IMR-90 (cell line): ENCODE measurements around the gene BMP2K. TPM values are rescaled to one million over a fixed set of nuclear protein-coding genes. Genes with fewer than 3 reads are reported as not detected.

ENCODE experiments used
- ATAC-seq: fragments of 200-7000 bp; cut with Tn5 transposase; 2 replicates; pipeline ENCODE4 v1.9.1; 2020; ENCODE audit warnings: low read depth, mild to moderate bottlenecking, moderate library complexity
- BruUV-seq: library from RNA; stranded (reverse); fragments of 400-500 nt; replicated peaks from 2 replicates; lab custom pipeline; 2021; lab: Mats Ljungman, UMichigan
- CTCF ChIA-PET: fragments of 300-600 bp; formaldehyde crosslinking; extraction: SDS; loops from one replicate; lab custom pipeline; 2021; ENCODE audit warnings: antibody characterized with exemption; lab: Yijun Ruan, JAX
- POLR2A ChIA-PET: fragments of 300-600 bp; sonication (Branson Sonifier 250); formaldehyde crosslinking; loops from one replicate; lab custom pipeline; 2022; ENCODE audit warnings: antibody characterized with exemption; ENCODE audit not compliant: unreplicated experiment; lab: Charles Lee
- DNase-seq: peaks from one replicate; pipeline ENCODE4 v3.0.0; 2013
- H2AFZ ChIP-seq: replicated peaks from 2 replicates; pipeline ENCODE3; 2013; ENCODE audit warnings: low read length, mild to moderate bottlenecking; ENCODE audit not compliant: poor library complexity
- H2AK5ac ChIP-seq: 2 replicates; pipeline ENCODE4 v1.6.1; 2013; ENCODE audit warnings: low read depth, low read length, inconsistent platforms
- H2AK9ac ChIP-seq: replicated peaks from 2 replicates; pipeline ENCODE3; 2013; ENCODE audit warnings: mild to moderate bottlenecking, low read depth, low read length, moderate library complexity; ENCODE audit not compliant: poor library complexity
- H2BK120ac ChIP-seq: 2 replicates; pipeline ENCODE4 v1.6.1; 2013; ENCODE audit warnings: low read depth, low read length, inconsistent platforms
- H2BK15ac ChIP-seq: 3 replicates; pipeline ENCODE4 v1.6.1; 2013; ENCODE audit warnings: low read depth, low read length, inconsistent platforms
- H2BK20ac ChIP-seq: 2 replicates; pipeline ENCODE4 v1.6.1; 2013; ENCODE audit warnings: low read depth, mild to moderate bottlenecking, inconsistent platforms, low read length, moderate library complexity
- H2BK5ac ChIP-seq: 2 replicates; pipeline ENCODE4 v1.6.1; 2013; ENCODE audit warnings: mild to moderate bottlenecking, low read depth, low read length, inconsistent platforms; ENCODE audit not compliant: poor library complexity, severe bottlenecking
- H3K14ac ChIP-seq: replicated peaks from 2 replicates; pipeline ENCODE4 v1.6.1; 2013; ENCODE audit warnings: low read depth, low read length, inconsistent platforms
- H3K18ac ChIP-seq: 2 replicates; pipeline ENCODE4 v1.6.1; 2013; ENCODE audit warnings: low read depth, low read length, control low read depth
- H3K23ac ChIP-seq: 2 replicates; pipeline ENCODE4 v1.6.1; 2013; ENCODE audit warnings: low read depth, low read length, inconsistent platforms
- H3K27ac ChIP-seq: 2 replicates; pipeline ENCODE4 v1.5.1; 2013; ENCODE audit warnings: mild to moderate bottlenecking, control low read depth, low read length; ENCODE audit not compliant: insufficient read depth
- H3K27me3 ChIP-seq: 2 replicates; pipeline ENCODE4 v1.6.1; 2013; ENCODE audit warnings: low read length; ENCODE audit not compliant: control insufficient read depth, insufficient read depth
- H3K36me3 ChIP-seq: 2 replicates; pipeline ENCODE4 v1.6.1; 2013; ENCODE audit warnings: low read length, mixed read lengths; ENCODE audit not compliant: control insufficient read depth, insufficient read depth
- H3K4ac ChIP-seq: 2 replicates; pipeline ENCODE4 v1.6.1; 2013; ENCODE audit warnings: low read depth, low read length, inconsistent platforms
- H3K4me1 ChIP-seq: 2 replicates; pipeline ENCODE4 v1.6.1; 2013; ENCODE audit warnings: low read length, mixed read lengths; ENCODE audit not compliant: control insufficient read depth, insufficient read depth
- H3K4me2 ChIP-seq: 2 replicates; pipeline ENCODE4 v1.6.1; 2013; ENCODE audit warnings: low read depth, mild to moderate bottlenecking, control low read depth, low read length, moderate library complexity
- H3K4me3 ChIP-seq: 2 replicates; pipeline ENCODE4 v1.5.1; 2013; ENCODE audit warnings: low read depth, mild to moderate bottlenecking, control low read depth, low read length, moderate library complexity; ENCODE audit not compliant: insufficient read depth
- H3K56ac ChIP-seq: 2 replicates; pipeline ENCODE4 v1.6.1; 2013; ENCODE audit warnings: low read length, inconsistent platforms; ENCODE audit not compliant: insufficient read depth; ENCODE audit errors: extremely low read depth
- H3K79me1 ChIP-seq, 2 experiments: 2 replicates each; pipeline ENCODE4 v1.6.1; 2013; ENCODE audit warnings: low read length in 2 of 2, inconsistent platforms in 1 of 2, low read depth in 1 of 2
- H3K9ac ChIP-seq: 2 replicates; pipeline ENCODE4 v1.6.1; 2013; ENCODE audit warnings: low read depth, low read length, control low read depth
- H3K9me1 ChIP-seq: 2 replicates; pipeline ENCODE4 v1.6.1; 2013; ENCODE audit warnings: low read length, inconsistent platforms; ENCODE audit not compliant: insufficient read depth
- H3K9me3 ChIP-seq: 2 replicates; pipeline ENCODE4 v1.6.1; 2013; ENCODE audit warnings: low read length; ENCODE audit not compliant: control insufficient read depth, insufficient read depth
- H4K20me1 ChIP-seq: 2 replicates; pipeline ENCODE4 v1.6.1; 2013; ENCODE audit warnings: low read length, inconsistent platforms; ENCODE audit not compliant: insufficient read depth
- H4K5ac ChIP-seq: 2 replicates; pipeline ENCODE4 v1.6.1; 2013; ENCODE audit warnings: mild to moderate bottlenecking, low read depth, low read length, control low read depth
- H4K8ac ChIP-seq, 2 experiments: 2 replicates each; pipeline ENCODE4 v1.6.1; 2013; ENCODE audit warnings: low read depth in 2 of 2, low read length in 2 of 2, control low read depth in 1 of 2, inconsistent platforms in 1 of 2
- H4K91ac ChIP-seq: 2 replicates; pipeline ENCODE4 v1.6.1; 2013; ENCODE audit warnings: low read depth, low read length, inconsistent platforms; ENCODE audit not compliant: insufficient read depth
- BHLHE40 ChIP-seq: fragments of 150-350 bp; IDR thresholded peaks from 2 replicates; pipeline ENCODE4 v1.6.1; 2016; ENCODE audit warnings: mild to moderate bottlenecking, low read depth, low read length
- RCOR1 ChIP-seq: IDR thresholded peaks from 2 replicates; pipeline ENCODE4 v1.6.1; 2012; ENCODE audit warnings: mild to moderate bottlenecking, low read length, improper control_type of control experiment; ENCODE audit not compliant: insufficient replicate concordance
- USF2 ChIP-seq: fragments of 150-350 bp; IDR thresholded peaks from 2 replicates; pipeline ENCODE4 v1.6.1; 2017; ENCODE audit warnings: mild to moderate bottlenecking, antibody characterized with exemption, low read length, low read depth
- WGBS, 2 experiments: methylation state at CpG; one replicate each; pipeline versions ENCODE4 v1.1.5 to v1.1.7; 2013; ENCODE audit warnings: missing lambda C conversion rate in 2 of 2; ENCODE audit not compliant: insufficient read length in 1 of 2; ENCODE audit errors: extremely low coverage in 2 of 2; 5-methylcytosine and 5-hydroxymethylcytosine counted together
- dilution Hi-C: fragments of 300-500 bp; cut with HindIII; formaldehyde crosslinking; loops from one replicate; pipeline ENCODE4 v1.14.3; 2018; ENCODE audit warnings: low sequenced_read_pairs; ENCODE audit not compliant: unreplicated experiment
- in situ Hi-C: fragments of 300-500 bp; cut with MboI; formaldehyde crosslinking; loops from 3 replicates; pipeline ENCODE4 v1.14.3; 2019; ENCODE audit warnings: low sequenced_read_pairs, inconsistent platforms, mixed read lengths
- intact Hi-C: fragments of 100-400 bp; cut with micrococcal nuclease; formaldehyde crosslinking; loops from 2 replicates; pipeline ENCODE4 v1.10.0; 2022
- polyA plus RNA-seq, 3 experiments: library from polyadenylated mRNA; depleted of rRNA; stranded (reverse); fragments of >200 nt; gene quantifications; 2 replicates each; pipeline ENCODE4 v1.2.3, GENCODE V29; 2012; ENCODE audit warnings: low replicate concordance in 1 of 3
- total RNA-seq: library from RNA; depleted of rRNA; stranded (reverse); fragments of >200 nt; gene quantifications from 2 replicates; pipeline ENCODE4 v1.2.3, GENCODE V29; 2012

The BMP2K gene
- total and polyA plus RNA-seq, 2 of the 4 experiments (the other 2 are of a cell fraction): 15.8 to 46.1 TPM

DNA sequence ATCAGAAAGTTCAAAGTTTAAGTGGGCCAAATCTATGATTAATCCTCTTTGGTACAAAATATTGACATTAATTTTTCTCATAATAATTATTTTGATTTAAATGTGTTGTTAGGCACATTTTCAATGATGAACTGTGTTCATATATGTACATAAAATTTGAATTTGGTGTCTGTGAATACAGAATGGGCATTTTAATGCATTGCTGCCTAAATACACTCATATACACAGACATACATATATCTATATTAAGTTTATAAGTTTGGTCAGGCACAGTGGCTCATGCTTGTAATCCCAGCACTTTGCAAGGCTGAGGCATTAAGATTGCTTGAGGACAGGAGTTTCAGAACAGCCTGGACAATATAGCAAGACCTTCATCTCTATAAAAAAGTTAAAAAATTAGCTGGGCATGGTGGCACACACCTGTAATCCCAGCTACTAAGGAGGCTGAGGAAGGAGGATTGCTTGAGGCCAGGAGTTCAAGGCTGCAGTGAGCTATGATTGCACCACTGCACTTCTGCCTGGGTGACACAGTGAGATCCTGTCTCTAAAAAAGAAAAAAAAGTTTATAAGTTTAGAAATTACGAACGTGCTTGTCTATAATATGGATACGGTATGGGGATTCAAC is 12.3 kb upstream of the BMP2K start:
- H3K79me1 ChIP-seq: 0 out of 4 replicates have a peak, but pooled peaks cover 0 to 3% of the 10 kb centered on the region in 2 experiments
- ATAC-seq: no peak
- H3K4me1 ChIP-seq: peaks cover 7% of the 10 kb centered on the region
- H3K4me2 ChIP-seq: no peak overlapping the region
- H2BK15ac ChIP-seq: no peak overlapping the region
- H3K56ac ChIP-seq: no peak overlapping the region
- no peak for DNase-seq
- POLR2A ChIA-PET: no interaction called here
- H3K27me3 ChIP-seq: no peaks in the 10 kb centered on the region
- no peak overlapping the region for H3K18ac ChIP-seq
- no peak overlapping the region for H2AFZ ChIP-seq
- no peak overlapping the region for H3K4ac ChIP-seq
- no peak overlapping the region for H4K5ac ChIP-seq
- H3K4me3 ChIP-seq: no peak overlapping the region
- no peaks in the 10 kb centered on the region for H4K20me1 ChIP-seq
- no peak overlapping the region for H3K27ac ChIP-seq
- intact Hi-C loops (no loop called here), in situ Hi-C loops (no loop called here), dilution Hi-C loops (no loop called here)
- no peak overlapping the region for H3K23ac ChIP-seq
- H2BK5ac ChIP-seq: no peak overlapping the region
- no peak overlapping the region for H2BK120ac ChIP-seq
- H3K36me3 ChIP-seq: no peaks in the 10 kb centered on the region
- H3K14ac ChIP-seq: no peak overlapping the region
- no peaks in the 10 kb centered on the region for H3K9me3 ChIP-seq
- H2AK9ac ChIP-seq: no peak overlapping the region
- CTCF ChIA-PET: no interaction called here
- WGBS, 2 experiments: 100% methylated on average over 3 of the region's 3 CpGs; no CpG with 5 or more reads in 1 of the 2 experiments
- BruUV-seq: no TSS peak
- H3K9me1 ChIP-seq: peaks cover 3% of the 10 kb centered on the region
- no peak overlapping the region for H2AK5ac ChIP-seq
- no peak overlapping the region for H4K8ac ChIP-seq
- TF ChIP-seq USF2 (no peak), BHLHE40 (no peak), RCOR1 (no peak)
- no peak overlapping the region for H2BK20ac ChIP-seq
- no peak overlapping the region for H4K91ac ChIP-seq
- H3K9ac ChIP-seq: no peak overlapping the region
